HEK293 (cell line): ENCODE measurements around the gene TRAF7.

Experiments
- CTCF ChIA-PET: fragments of 350-600 bp; formaldehyde crosslinking; extraction: SDS; loops from one replicate; lab custom pipeline; 2021; ENCODE audit warnings: antibody characterized with exemption; lab: Yijun Ruan, JAX
- POLR2A ChIA-PET: fragments of 300-600 bp; formaldehyde crosslinking; extraction: SDS; loops from one replicate; lab custom pipeline; 2020; ENCODE audit warnings: antibody characterized with exemption, inconsistent platforms; lab: Yijun Ruan, JAX
- H3K27ac ChIP-seq: fragments of 200-500 bp; sonication (Bioruptor generic); 2 replicates; pipeline ENCODE4 v1.5.1; 2014; ENCODE audit warnings: low read depth, low read length, control low read depth, inconsistent platforms; ENCODE audit errors: extremely low read depth
- H3K36me3 ChIP-seq, 2 experiments: fragments of 200-500 bp in 1 of 2; sonication (Bioruptor generic) in 1 of 2; 1 replicate in 1 of 2; 2 replicates in 1 of 2; pipeline ENCODE4 v1.5.1; 2014 to 2017; ENCODE audit warnings: inconsistent platforms in 2 of 2, low read length in 2 of 2; ENCODE audit not compliant: control insufficient read depth in 2 of 2, insufficient read depth in 1 of 2
- H3K4me1 ChIP-seq: fragments of 200-500 bp; sonication (Bioruptor generic); 2 replicates; pipeline ENCODE4 v1.5.1; 2014; ENCODE audit warnings: mild to moderate bottlenecking, low read length, inconsistent platforms; ENCODE audit not compliant: control insufficient read depth, insufficient read depth
- H3K4me3 ChIP-seq: 2 replicates; pipeline ENCODE4 v1.5.1; 2011; ENCODE audit warnings: low read depth, mild to moderate bottlenecking, control low read depth, low read length, moderate library complexity
- H3K9me3 ChIP-seq: fragments of 200-500 bp; sonication (Bioruptor generic); 2 replicates; pipeline ENCODE4 v1.5.1; 2014; ENCODE audit warnings: low read depth, low read length, inconsistent platforms; ENCODE audit not compliant: control insufficient read depth, insufficient read depth
- BCL11B ChIP-seq: fragments of 450-650 bp; formaldehyde crosslinking; IDR thresholded peaks from 2 replicates; pipeline ENCODE4 v1.5.1; 2016; ENCODE audit warnings: low read depth, missing biosample characterization, missing genetic modification characterization
- KLF17 ChIP-seq: fragments of 450-650 bp; formaldehyde crosslinking; IDR thresholded peaks from 2 replicates; pipeline ENCODE4 v1.5.1; 2016; ENCODE audit warnings: missing biosample characterization, missing genetic modification characterization
- PBX3 ChIP-seq: sonication (generic); formaldehyde crosslinking; IDR thresholded peaks from 2 replicates; pipeline ENCODE4 v1.8.1; 2022; ENCODE audit warnings: mild to moderate bottlenecking, moderate library complexity, missing genetic modification reagents
- PRDM1 ChIP-seq: fragments of 450-650 bp; formaldehyde crosslinking; IDR thresholded peaks from 2 replicates; pipeline ENCODE4; 2016; ENCODE audit warnings: missing biosample characterization, missing genetic modification characterization
- PRDM2 ChIP-seq: fragments of 450-650 bp; formaldehyde crosslinking; IDR thresholded peaks from 2 replicates; pipeline ENCODE4 v1.5.1; 2016; ENCODE audit warnings: missing biosample characterization, missing genetic modification characterization, borderline replicate concordance
- ZBTB21 ChIP-seq: fragments of 450-650 bp; formaldehyde crosslinking; IDR thresholded peaks from 2 replicates; pipeline ENCODE4 v1.5.1; 2017; ENCODE audit warnings: missing biosample characterization, missing genetic modification characterization
- ZBTB48 ChIP-seq: fragments of 450-650 bp; formaldehyde crosslinking; IDR thresholded peaks from 2 replicates; pipeline ENCODE4 v1.5.1; 2016; ENCODE audit warnings: missing biosample characterization, missing genetic modification characterization
- ZBTB6 ChIP-seq: fragments of 450-650 bp; formaldehyde crosslinking; IDR thresholded peaks from 2 replicates; pipeline ENCODE4 v1.5.1; 2017; ENCODE audit warnings: missing biosample characterization, missing genetic modification characterization
- ZNF324 ChIP-seq: fragments of 450-650 bp; formaldehyde crosslinking; IDR thresholded peaks from 2 replicates; pipeline ENCODE4 v1.5.1; 2016; ENCODE audit warnings: missing biosample characterization, missing genetic modification characterization
- ZNF394 ChIP-seq: fragments of 450-650 bp; formaldehyde crosslinking; IDR thresholded peaks from 2 replicates; pipeline ENCODE4 v1.5.1; 2016; ENCODE audit warnings: missing biosample characterization, missing genetic modification characterization, mild to moderate bottlenecking, moderate library complexity, borderline replicate concordance
- ZNF548 ChIP-seq: fragments of 450-650 bp; formaldehyde crosslinking; IDR thresholded peaks from 2 replicates; pipeline ENCODE4 v1.5.1; 2016; ENCODE audit warnings: missing biosample characterization, missing genetic modification characterization
- ZNF560 ChIP-seq: fragments of 450-650 bp; formaldehyde crosslinking; IDR thresholded peaks from 2 replicates; pipeline ENCODE4 v1.5.1; 2017; ENCODE audit warnings: missing biosample characterization, missing genetic modification characterization, borderline replicate concordance
- ZNF596 ChIP-seq: fragments of 450-650 bp; IDR thresholded peaks from 2 replicates; pipeline ENCODE4 v1.5.0; 2018; ENCODE audit warnings: missing biosample characterization, mild to moderate bottlenecking, missing genetic modification characterization, moderate library complexity
- ZNF600 ChIP-seq: fragments of 450-650 bp; formaldehyde crosslinking; IDR thresholded peaks from 2 replicates; pipeline ENCODE4 v1.5.1; 2016; ENCODE audit warnings: missing biosample characterization, missing genetic modification characterization
- ZNF610 ChIP-seq: fragments of 450-650 bp; formaldehyde crosslinking; IDR thresholded peaks from 2 replicates; pipeline ENCODE4 v1.5.1; 2016; ENCODE audit warnings: missing biosample characterization, missing genetic modification characterization, borderline replicate concordance
- ZNF626 ChIP-seq: fragments of 450-650 bp; sonication (Bioruptor Pico); formaldehyde crosslinking; IDR thresholded peaks from 2 replicates; pipeline ENCODE4 v1.5.1; 2018; ENCODE audit warnings: missing biosample characterization, missing genetic modification characterization, inconsistent platforms
- ZNF664 ChIP-seq: fragments of 450-650 bp; formaldehyde crosslinking; IDR thresholded peaks from 2 replicates; pipeline ENCODE4 v1.5.1; 2016; ENCODE audit warnings: missing biosample characterization, missing genetic modification characterization
- ZNF768 ChIP-seq: fragments of 450-650 bp; formaldehyde crosslinking; IDR thresholded peaks from 2 replicates; pipeline ENCODE4 v1.5.1; 2018; ENCODE audit warnings: missing biosample characterization, mild to moderate bottlenecking, missing genetic modification characterization
- ZNF785 ChIP-seq: fragments of 450-650 bp; formaldehyde crosslinking; IDR thresholded peaks from 2 replicates; pipeline ENCODE4 v1.5.1; 2016; ENCODE audit warnings: missing biosample characterization, missing genetic modification characterization
- ZSCAN16 ChIP-seq: fragments of 450-650 bp; formaldehyde crosslinking; IDR thresholded peaks from 2 replicates; pipeline ENCODE4 v1.5.1; 2016; ENCODE audit warnings: missing biosample characterization, missing genetic modification characterization
- ZSCAN5A ChIP-seq: fragments of 450-650 bp; formaldehyde crosslinking; IDR thresholded peaks from 2 replicates; pipeline ENCODE4 v1.5.1; 2016; ENCODE audit warnings: missing biosample characterization, missing genetic modification characterization

Gene TRAF7

GRCh38 chr16:2205104-2205966, 49.8 kb downstream of the TRAF7 start, which contains the start of gene MLST8 (continued):
- TF ChIP-seq ZSCAN5A (tag by site-specific recombination) (peak; percentile 50; the same call in 1 of the 2 replicates), ZNF596 (tag by site-specific recombination) (peak; percentile 10; the same call in 1 of the 2 replicates), ZBTB48 (no peak), ZNF560 (tag by site-specific recombination) (no peak), ZNF664 (tag by site-specific recombination) (no peak), ZBTB21 (tag by site-specific recombination) (no peak; the same call in 1 of the 2 replicates), ZSCAN16 (tag by site-specific recombination) (no peak), ZNF626 (no peak), ZNF785 (tag by site-specific recombination) (no peak), ZNF548 (tag by site-specific recombination) (no peak), ZNF394 (tag by site-specific recombination) (peak; percentile 51; the same call in 1 of the 2 replicates), ZNF610 (tag by site-specific recombination) (no peak)
- TF ChIP-seq, all 188 proteins: peak for 57

GRCh38 chr16:2205967-2206313, 50.4 kb downstream of the TRAF7 start:
- CTCF ChIA-PET: interaction anchor here (0.5 to 1.7 kb wide), 2 partner anchors 11 to 49 kb away, joined by 3 to 6 read pairs; no protein-coding TSS in a partner anchor
- POLR2A ChIA-PET: interaction anchor here (0.7 to 4.3 kb wide), 7 partner anchors 9 to 81 kb away, joined by 3 to 22 read pairs (median 6); partner anchors contain the start of genes DNASE1L2, PGP and TRAF7
- peak overlapping the region; percentile 90 for H3K27ac ChIP-seq
- no peak for TF ChIP-seq PRDM1 (tag by site-specific recombination)
- TF ChIP-seq BCL11B: peak; percentile 78
- TF ChIP-seq PBX3: peak; percentile 56; the same call in 1 of the 2 replicates
- TF ChIP-seq ZNF324 (tag by site-specific recombination): 0 out of 2 replicates have a peak, but pooled peaks have one; percentile 49
- peak; percentile 97 for TF ChIP-seq ZNF600 (tag by site-specific recombination)
- 0 out of 2 replicates have a peak, but pooled peaks have one; percentile 39 for TF ChIP-seq PRDM2
- 0 out of 2 replicates have a peak, but pooled peaks have one; percentile 18 for TF ChIP-seq KLF17
- no peak; the same call in 1 of the 2 replicates for TF ChIP-seq ZNF768 (tag by site-specific recombination)
- 0 out of 2 replicates have a peak, but pooled peaks have one; percentile 1 for TF ChIP-seq ZBTB6

More at GRCh38 chr16:2205967-2206313, 50.4 kb downstream of the TRAF7 start:
- Histone ChIP-seq H3K9me3 (no peaks in the 10 kb centered on the region), H3K4me3 (peak overlapping the region; percentile 96), H3K4me1 (no peaks in the 10 kb centered on the region), H3K36me3 (peaks cover 0 to 35% of the 10 kb centered on the region in 2 experiments; a peak in 1 of 3 replicates)
